ENCODE data around the gene KRTAP9-1.

Gene KRTAP9-1

DNA sequence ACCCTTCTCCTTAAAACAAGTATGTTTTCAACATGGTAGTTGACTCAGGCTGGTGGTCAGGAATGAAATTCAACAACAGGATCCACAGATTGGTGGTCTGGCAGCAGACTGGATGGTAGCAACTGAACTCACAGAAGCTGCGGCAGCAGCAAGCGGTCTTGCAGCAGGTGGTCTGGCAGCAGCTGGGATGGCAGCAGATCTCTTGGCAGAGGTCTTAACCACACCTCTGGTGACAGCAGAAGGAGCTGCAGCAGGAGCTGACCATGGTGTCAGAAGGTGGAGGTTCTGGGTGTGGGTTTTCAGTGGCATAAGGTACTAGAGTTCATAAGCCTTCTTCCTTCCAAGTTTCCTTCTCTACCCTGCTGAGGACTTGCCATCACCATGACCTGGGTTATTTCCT lies 2.8 kb upstream of the KRTAP9-1 start:
- no peak for DNase-seq (ENCODE audit: low spot score)
- TF ChIP-seq, protein P1, sequence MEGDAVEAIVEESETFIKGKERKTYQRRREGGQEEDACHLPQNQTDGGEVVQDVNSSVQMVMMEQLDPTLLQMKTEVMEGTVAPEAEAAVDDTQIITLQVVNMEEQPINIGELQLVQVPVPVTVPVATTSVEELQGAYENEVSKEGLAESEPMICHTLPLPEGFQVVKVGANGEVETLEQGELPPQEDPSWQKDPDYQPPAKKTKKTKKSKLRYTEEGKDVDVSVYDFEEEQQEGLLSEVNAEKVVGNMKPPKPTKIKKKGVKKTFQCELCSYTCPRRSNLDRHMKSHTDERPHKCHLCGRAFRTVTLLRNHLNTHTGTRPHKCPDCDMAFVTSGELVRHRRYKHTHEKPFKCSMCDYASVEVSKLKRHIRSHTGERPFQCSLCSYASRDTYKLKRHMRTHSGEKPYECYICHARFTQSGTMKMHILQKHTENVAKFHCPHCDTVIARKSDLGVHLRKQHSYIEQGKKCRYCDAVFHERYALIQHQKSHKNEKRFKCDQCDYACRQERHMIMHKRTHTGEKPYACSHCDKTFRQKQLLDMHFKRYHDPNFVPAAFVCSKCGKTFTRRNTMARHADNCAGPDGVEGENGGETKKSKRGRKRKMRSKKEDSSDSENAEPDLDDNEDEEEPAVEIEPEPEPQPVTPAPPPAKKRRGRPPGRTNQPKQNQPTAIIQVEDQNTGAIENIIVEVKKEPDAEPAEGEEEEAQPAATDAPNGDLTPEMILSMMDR (IDR thresholded peaks at IDR 0.05; ENCODE audit: extremely low read depth, missing control alignments) = no peak

DNA sequence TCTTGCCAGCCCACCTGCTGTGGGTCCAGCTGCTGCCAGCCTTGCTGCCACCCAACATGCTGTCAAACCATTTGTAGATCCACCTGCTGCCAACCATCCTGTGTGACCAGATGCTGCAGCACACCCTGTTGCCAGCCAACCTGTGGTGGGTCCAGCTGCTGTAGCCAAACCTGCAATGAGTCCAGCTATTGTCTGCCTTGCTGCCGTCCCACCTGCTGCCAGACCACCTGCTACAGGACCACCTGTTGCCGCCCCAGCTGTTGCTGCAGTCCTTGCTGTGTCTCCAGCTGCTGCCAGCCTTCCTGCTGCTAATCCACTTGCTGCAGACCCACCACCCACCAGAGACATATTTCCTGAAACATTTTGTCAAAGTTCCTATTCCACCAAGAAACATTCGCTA lies 641 bp downstream of the KRTAP9-1 start:
- TF ChIP-seq, protein P1 (IDR thresholded peaks at IDR 0.05; ENCODE audit: extremely low read depth, missing control alignments) = no peak
- no peak for DNase-seq (ENCODE audit: low spot score)

DNA sequence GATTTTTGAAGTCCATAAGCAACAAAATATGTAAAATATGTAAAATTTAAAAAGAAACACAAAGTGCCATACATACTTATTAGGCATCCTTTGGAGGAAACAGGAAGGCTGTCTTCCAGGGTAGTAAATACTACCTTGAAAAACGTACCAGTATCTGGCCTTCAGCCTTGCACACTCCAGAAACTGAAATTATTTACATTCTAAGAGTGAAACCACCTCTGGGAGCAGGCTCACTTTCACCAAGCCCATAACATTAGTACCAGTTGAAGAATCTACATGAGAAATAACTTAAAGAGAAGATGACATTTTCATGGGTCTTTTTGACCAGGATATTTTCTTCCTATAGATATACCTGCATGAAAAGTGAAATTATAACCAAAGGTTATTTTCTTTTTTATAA lies 6.4 kb downstream of the KRTAP9-1 start:
- TF ChIP-seq, protein P1 (IDR thresholded peaks at IDR 0.05; ENCODE audit: extremely low read depth, missing control alignments) = no peak
- peak; percentile 12 for DNase-seq (ENCODE audit: low spot score)

DNA sequence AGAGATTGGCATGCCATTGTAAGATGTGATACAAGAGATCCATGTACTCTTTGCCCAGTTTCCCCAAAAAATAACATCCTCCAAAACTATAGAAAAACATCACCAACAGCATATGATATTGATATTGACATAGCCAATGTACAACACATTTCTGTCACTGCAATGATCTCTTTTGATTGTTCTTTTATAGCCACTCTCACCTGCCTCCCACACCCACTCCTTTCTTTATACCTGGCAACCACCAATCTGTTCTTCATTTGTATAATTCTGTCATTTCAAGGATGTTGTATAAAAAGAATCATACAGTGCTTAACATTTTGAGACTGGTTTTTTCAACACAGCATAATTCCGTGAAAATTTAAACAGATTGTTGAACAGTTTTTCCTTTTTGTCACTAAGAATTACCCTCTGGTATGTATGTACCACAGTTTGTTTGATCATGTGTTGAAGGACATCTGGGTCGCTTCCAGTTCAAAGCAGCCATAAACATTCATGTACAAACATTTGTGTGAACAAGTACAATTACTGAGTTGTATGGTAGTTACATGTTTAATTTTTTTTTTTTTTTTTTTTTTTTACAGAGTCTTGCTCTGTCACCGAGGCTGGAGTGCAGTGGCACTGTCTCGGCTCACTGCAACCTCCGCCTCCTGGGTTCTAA lies 9.9 kb downstream of the KRTAP9-1 start:
- no peak for DNase-seq (ENCODE audit: low spot score)
- TF ChIP-seq, protein P1 (IDR thresholded peaks at IDR 0.05; ENCODE audit: extremely low read depth, missing control alignments) = no peak

DNA sequence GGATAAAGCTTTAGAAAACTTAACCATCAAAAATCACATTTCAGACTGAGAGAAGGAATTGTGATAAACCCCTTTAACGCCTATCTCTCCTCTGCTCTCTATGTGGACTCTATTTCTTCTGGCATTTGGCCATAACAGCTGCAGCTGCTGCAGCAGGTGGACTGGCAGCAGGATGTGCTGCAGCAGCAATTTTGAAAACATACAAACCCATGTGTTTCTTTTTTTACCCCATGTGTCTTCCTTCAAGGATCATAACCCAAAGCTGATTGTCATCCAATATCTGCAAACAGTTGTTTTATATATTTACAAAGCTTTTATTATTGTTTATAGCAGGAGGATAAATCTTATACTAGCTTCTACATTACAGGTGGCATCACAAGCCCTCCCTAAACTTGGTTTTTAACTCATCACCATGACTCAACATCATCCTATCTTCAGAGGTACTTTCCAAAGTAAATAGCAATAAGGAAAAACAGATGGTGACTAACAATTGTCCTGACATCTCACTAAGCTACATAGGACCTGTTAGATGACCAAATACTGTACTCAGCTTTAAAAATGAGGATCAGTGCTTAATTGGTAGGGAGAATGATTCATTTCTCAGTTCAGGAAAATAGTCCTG lies 22.3 kb downstream of the KRTAP9-1 start:
- TF ChIP-seq, protein P1 (IDR thresholded peaks at IDR 0.05; ENCODE audit: extremely low read depth, missing control alignments) = no peak
- DNase-seq (ENCODE audit: low spot score) = no peak

DNA sequence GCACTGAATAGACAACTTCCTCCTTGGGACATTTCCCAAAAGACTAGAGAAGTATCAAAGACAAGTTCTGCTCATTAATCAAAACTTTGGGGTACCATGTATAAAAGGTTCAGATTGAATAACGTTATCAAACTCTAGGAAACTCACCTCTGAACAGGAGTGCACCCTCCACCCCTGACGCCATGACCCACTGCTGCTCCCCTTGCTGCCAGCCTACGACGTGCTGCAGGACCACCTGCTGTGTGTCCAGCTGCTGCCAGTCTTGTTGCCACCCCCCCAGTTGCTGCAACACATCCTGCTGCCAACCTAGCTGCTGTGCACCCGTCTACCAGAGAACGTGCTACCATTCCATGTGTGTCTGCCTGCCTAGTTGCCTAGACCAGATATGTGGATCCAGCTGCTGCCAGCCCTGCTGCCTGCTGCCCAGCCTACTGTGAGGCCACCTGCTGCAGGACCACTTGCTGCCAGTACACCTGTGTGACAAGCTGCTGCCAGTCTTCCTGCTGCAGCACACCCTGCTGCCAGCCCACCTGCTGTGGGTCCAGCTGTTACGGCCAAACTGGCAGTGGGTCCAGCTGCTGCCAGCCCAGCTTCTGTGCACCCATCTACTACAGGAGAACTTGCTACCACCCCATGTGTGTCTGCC lies 23.0 kb downstream of the KRTAP9-1 start:
- no peak for DNase-seq (ENCODE audit: low spot score)
- TF ChIP-seq, protein P1 (IDR thresholded peaks at IDR 0.05; ENCODE audit: extremely low read depth, missing control alignments) = no peak

DNA sequence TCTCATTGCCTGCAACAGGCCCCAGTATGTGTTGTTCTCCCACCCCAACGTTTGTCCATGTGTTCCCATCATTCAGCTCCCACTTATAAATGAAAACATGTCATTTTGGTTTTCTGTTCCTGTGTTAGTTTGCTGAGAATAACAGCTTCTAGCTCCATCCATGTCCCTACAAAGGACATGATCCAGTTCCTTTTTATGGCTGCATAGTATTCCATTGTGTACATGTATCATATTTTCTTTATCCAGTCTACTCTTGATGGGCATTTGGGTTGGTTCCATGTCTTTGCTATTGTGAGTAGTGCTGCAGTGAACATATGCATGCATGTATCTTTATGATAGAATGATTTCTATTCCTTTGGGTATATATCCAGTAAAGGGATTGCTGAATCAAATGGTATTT lies 26.0 kb downstream of the KRTAP9-1 start:
- no peak for DNase-seq (ENCODE audit: low spot score)

More for the DNA sequence above, 26.0 kb downstream of the KRTAP9-1 start:
- TF ChIP-seq, protein P1 (IDR thresholded peaks at IDR 0.05; ENCODE audit: extremely low read depth, missing control alignments) = no peak

All from GM20000 (cell line).